ENCODE data around the gene NMNAT2.

The NMNAT2 gene

DNA sequence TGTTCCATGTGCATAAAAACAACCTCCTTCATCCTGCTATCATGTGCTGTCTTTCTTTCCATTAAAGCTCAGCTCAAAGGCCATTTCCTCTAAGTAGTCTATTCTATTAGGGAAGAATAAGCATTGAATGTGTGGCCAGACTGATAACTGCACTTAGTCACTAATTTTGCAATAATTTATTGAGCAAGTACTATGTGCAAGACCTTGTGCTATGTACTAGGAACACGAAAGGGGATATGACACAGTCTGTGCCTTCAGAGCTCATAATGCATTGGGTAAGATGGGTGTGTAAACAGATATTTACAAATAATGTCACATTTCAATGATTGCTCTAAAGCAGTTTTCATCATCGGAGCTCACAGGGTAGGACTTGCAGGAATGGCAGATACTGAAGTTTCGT lies 54.2 kb downstream of the NMNAT2 start:
- H3K23ac ChIP-seq (ENCODE audit: low read length): no peak overlapping the region
- H2BK120ac ChIP-seq (ENCODE audit: low read depth, low read length): no peak overlapping the region
- no CpG with 5 or more reads among the region's 3 CpGs for WGBS (ENCODE audit: extremely low coverage, insufficient coverage, low lambda C conversion rate)
- H3K4me2 ChIP-seq (ENCODE audit: low read length): no peak overlapping the region
- H2AK5ac ChIP-seq (ENCODE audit: low read length): no peak overlapping the region
- H3K4me3 ChIP-seq (ENCODE audit: low read length): no peak overlapping the region
- no peaks in the 10 kb centered on the region for H3K79me1 ChIP-seq (ENCODE audit: low read length)
- no peak overlapping the region for H2BK5ac ChIP-seq (ENCODE audit: low read length)
- no peaks in the 10 kb centered on the region for H3K4me1 ChIP-seq (ENCODE audit: control insufficient read depth, low read depth, low read length)
- no peak overlapping the region for H2BK15ac ChIP-seq (replicated peaks; ENCODE audit: low read depth)
- no peak overlapping the region for H3K27ac ChIP-seq (ENCODE audit: low read depth, low read length)
- no peak overlapping the region for H3K4ac ChIP-seq (ENCODE audit: low read depth, low read length)
- no peak overlapping the region for H4K5ac ChIP-seq (ENCODE audit: low read length)
- H3K27me3 ChIP-seq (ENCODE audit: insufficient read depth, low read length, poor library complexity): no peaks in the 10 kb centered on the region
- H3K79me2 ChIP-seq (ENCODE audit: control insufficient read depth, insufficient read depth, low read length): no peaks in the 10 kb centered on the region
- H3K56ac ChIP-seq (ENCODE audit: low read length): no peak overlapping the region
- no peaks in the 10 kb centered on the region for H3K36me3 ChIP-seq (ENCODE audit: control insufficient read depth, insufficient read depth, low read length)
- H3K9ac ChIP-seq (ENCODE audit: low read length): no peak overlapping the region
- no peak overlapping the region for H3K18ac ChIP-seq (ENCODE audit: low read length)
- no peak for DNase-seq
- H4K8ac ChIP-seq (ENCODE audit: low read depth, low read length): no peak overlapping the region

GRCh38 chr1:183361081-183361480 lies 57.1 kb downstream of the NMNAT2 start:
- Histone ChIP-seq H3K36me3 (ENCODE audit: control insufficient read depth, insufficient read depth, low read length) (no peaks in the 10 kb centered on the region), H3K23ac (ENCODE audit: low read length) (no peak overlapping the region), H2BK15ac (replicated peaks; ENCODE audit: low read depth) (no peak overlapping the region), H3K27me3 (ENCODE audit: insufficient read depth, low read length, poor library complexity) (no peaks in the 10 kb centered on the region), H2BK120ac (ENCODE audit: low read depth, low read length) (no peak overlapping the region), H3K4me1 (ENCODE audit: control insufficient read depth, low read depth, low read length) (no peaks in the 10 kb centered on the region), H3K79me1 (ENCODE audit: low read length) (no peaks in the 10 kb centered on the region), H4K5ac (ENCODE audit: low read length) (no peak overlapping the region), H3K79me2 (ENCODE audit: control insufficient read depth, insufficient read depth, low read length) (no peaks in the 10 kb centered on the region), H3K9ac (ENCODE audit: low read length) (no peak overlapping the region), H3K4ac (ENCODE audit: low read depth, low read length) (no peak overlapping the region), H2AK5ac (ENCODE audit: low read length) (no peak overlapping the region), H3K18ac (ENCODE audit: low read length) (no peak overlapping the region), H2BK5ac (ENCODE audit: low read length) (no peak overlapping the region), H3K56ac (ENCODE audit: low read length) (no peak overlapping the region), H3K4me3 (ENCODE audit: low read length) (no peak overlapping the region), H3K4me2 (ENCODE audit: low read length) (no peak overlapping the region), H3K27ac (ENCODE audit: low read depth, low read length) (no peak overlapping the region), H4K8ac (ENCODE audit: low read depth, low read length) (no peak overlapping the region)
- DNase-seq: no peak
- no CpG with 5 or more reads among the region's 4 CpGs for WGBS (ENCODE audit: extremely low coverage, insufficient coverage, low lambda C conversion rate)

GRCh38 chr1:183360473-183360872 lies 57.7 kb downstream of the NMNAT2 start:
- Histone ChIP-seq H3K4me2 (ENCODE audit: low read length) (no peak overlapping the region), H3K9ac (ENCODE audit: low read length) (no peak overlapping the region), H3K18ac (ENCODE audit: low read length) (no peak overlapping the region), H3K4me1 (ENCODE audit: control insufficient read depth, low read depth, low read length) (no peaks in the 10 kb centered on the region), H3K27me3 (ENCODE audit: insufficient read depth, low read length, poor library complexity) (no peaks in the 10 kb centered on the region), H3K79me2 (ENCODE audit: control insufficient read depth, insufficient read depth, low read length) (no peaks in the 10 kb centered on the region), H3K79me1 (ENCODE audit: low read length) (no peaks in the 10 kb centered on the region), H3K56ac (ENCODE audit: low read length) (no peak overlapping the region), H3K36me3 (ENCODE audit: control insufficient read depth, insufficient read depth, low read length) (no peaks in the 10 kb centered on the region), H4K8ac (ENCODE audit: low read depth, low read length) (no peak overlapping the region), H4K5ac (ENCODE audit: low read length) (no peak overlapping the region), H3K27ac (ENCODE audit: low read depth, low read length) (no peak overlapping the region), H3K4me3 (ENCODE audit: low read length) (no peak overlapping the region), H2BK15ac (replicated peaks; ENCODE audit: low read depth) (no peak overlapping the region), H2BK5ac (ENCODE audit: low read length) (no peak overlapping the region), H3K23ac (ENCODE audit: low read length) (no peak overlapping the region), H2AK5ac (ENCODE audit: low read length) (no peak overlapping the region), H2BK120ac (ENCODE audit: low read depth, low read length) (no peak overlapping the region), H3K4ac (ENCODE audit: low read depth, low read length) (no peak overlapping the region)
- no CpG with 5 or more reads among the region's 5 CpGs for WGBS (ENCODE audit: extremely low coverage, insufficient coverage, low lambda C conversion rate)
- DNase-seq: no peak

- WGBS (ENCODE audit: extremely low coverage, insufficient coverage, low lambda C conversion rate): no CpG with 5 or more reads among the region's 6 CpGs
- no peak for DNase-seq
- H4K8ac ChIP-seq (ENCODE audit: low read depth, low read length): no peak overlapping the region
- no peak overlapping the region for H3K23ac ChIP-seq (ENCODE audit: low read length)
- no peaks in the 10 kb centered on the region for H3K27me3 ChIP-seq (ENCODE audit: insufficient read depth, low read length, poor library complexity)
- H3K36me3 ChIP-seq (ENCODE audit: control insufficient read depth, insufficient read depth, low read length): no peaks in the 10 kb centered on the region
- H3K79me2 ChIP-seq (ENCODE audit: control insufficient read depth, insufficient read depth, low read length): no peaks in the 10 kb centered on the region
- no peak overlapping the region for H2BK120ac ChIP-seq (ENCODE audit: low read depth, low read length)
- no peak overlapping the region for H3K4me2 ChIP-seq (ENCODE audit: low read length)
- no peak overlapping the region for H3K9ac ChIP-seq (ENCODE audit: low read length)
- H4K5ac ChIP-seq (ENCODE audit: low read length): no peak overlapping the region
- no peak overlapping the region for H3K18ac ChIP-seq (ENCODE audit: low read length)
- no peak overlapping the region for H2BK15ac ChIP-seq (replicated peaks; ENCODE audit: low read depth)
- peaks cover 6% of the 10 kb centered on the region for H3K4me1 ChIP-seq (ENCODE audit: control insufficient read depth, low read depth, low read length)
- no peaks in the 10 kb centered on the region for H3K79me1 ChIP-seq (ENCODE audit: low read length)
- no peak overlapping the region for H2BK5ac ChIP-seq (ENCODE audit: low read length)
- no peak overlapping the region for H3K4ac ChIP-seq (ENCODE audit: low read depth, low read length)
- H2AK5ac ChIP-seq (ENCODE audit: low read length): no peak overlapping the region
- H3K4me3 ChIP-seq (ENCODE audit: low read length): no peak overlapping the region
- no peak overlapping the region for H3K56ac ChIP-seq (ENCODE audit: low read length)
- no peak overlapping the region for H3K27ac ChIP-seq (ENCODE audit: low read depth, low read length)
Measured at GRCh38 chr1:183356534-183357182, 61.5 kb downstream of the NMNAT2 start.

GRCh38 chr1:183355797-183356196 lies 62.4 kb downstream of the NMNAT2 start:
- H2BK5ac ChIP-seq (ENCODE audit: low read length): no peak overlapping the region
- WGBS (ENCODE audit: extremely low coverage, insufficient coverage, low lambda C conversion rate): no CpG with 5 or more reads among the region's 3 CpGs

DNA sequence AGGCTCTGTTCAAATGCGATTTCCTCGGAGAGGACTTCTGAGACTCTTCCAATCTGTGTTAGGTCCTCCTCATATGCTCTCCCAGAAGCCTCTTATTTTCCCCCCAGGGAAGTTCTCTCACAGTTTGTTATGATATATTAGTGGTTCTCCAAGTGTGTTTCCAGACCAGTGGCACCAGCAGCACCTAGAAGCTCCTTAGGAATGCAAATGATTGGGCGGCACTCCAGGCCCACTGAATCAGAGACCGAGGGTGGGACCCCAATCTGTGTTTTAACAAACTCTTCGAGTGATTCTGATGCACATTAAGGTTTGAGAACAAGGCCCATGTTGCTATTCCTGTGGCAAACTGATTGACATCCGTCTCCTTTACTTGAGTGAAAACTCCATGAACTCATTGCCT lies 63.0 kb downstream of the NMNAT2 start:
- DNase-seq: no peak
- Histone ChIP-seq H3K23ac (ENCODE audit: low read length) (no peak overlapping the region), H3K18ac (ENCODE audit: low read length) (no peak overlapping the region), H4K8ac (ENCODE audit: low read depth, low read length) (no peak overlapping the region), H3K4ac (ENCODE audit: low read depth, low read length) (no peak overlapping the region), H3K9ac (ENCODE audit: low read length) (no peak overlapping the region), H3K79me1 (ENCODE audit: low read length) (no peaks in the 10 kb centered on the region), H3K4me2 (ENCODE audit: low read length) (no peak overlapping the region), H3K79me2 (ENCODE audit: control insufficient read depth, insufficient read depth, low read length) (no peaks in the 10 kb centered on the region), H3K27me3 (ENCODE audit: insufficient read depth, low read length, poor library complexity) (no peaks in the 10 kb centered on the region), H3K4me3 (ENCODE audit: low read length) (no peak overlapping the region), H3K4me1 (ENCODE audit: control insufficient read depth, low read depth, low read length) (peaks cover 6% of the 10 kb centered on the region), H2BK15ac (replicated peaks; ENCODE audit: low read depth) (no peak overlapping the region), H2BK120ac (ENCODE audit: low read depth, low read length) (no peak overlapping the region), H2BK5ac (ENCODE audit: low read length) (no peak overlapping the region), H4K5ac (ENCODE audit: low read length) (no peak overlapping the region), H3K27ac (ENCODE audit: low read depth, low read length) (no peak overlapping the region), H2AK5ac (ENCODE audit: low read length) (no peak overlapping the region), H3K36me3 (ENCODE audit: control insufficient read depth, insufficient read depth, low read length) (no peaks in the 10 kb centered on the region), H3K56ac (ENCODE audit: low read length) (no peak overlapping the region)
- WGBS (ENCODE audit: extremely low coverage, insufficient coverage, low lambda C conversion rate): no CpG with 5 or more reads among the region's 6 CpGs

More at GRCh38 chr1:183355797-183356196, 62.4 kb downstream of the NMNAT2 start:
- Histone ChIP-seq H3K18ac (ENCODE audit: low read length) (no peak overlapping the region), H4K5ac (ENCODE audit: low read length) (no peak overlapping the region), H3K4ac (ENCODE audit: low read depth, low read length) (no peak overlapping the region), H2AK5ac (ENCODE audit: low read length) (no peak overlapping the region), H3K4me1 (ENCODE audit: control insufficient read depth, low read depth, low read length) (peaks cover 6% of the 10 kb centered on the region), H3K56ac (ENCODE audit: low read length) (no peak overlapping the region), H3K4me3 (ENCODE audit: low read length) (no peak overlapping the region), H3K79me2 (ENCODE audit: control insufficient read depth, insufficient read depth, low read length) (no peaks in the 10 kb centered on the region), H3K79me1 (ENCODE audit: low read length) (no peaks in the 10 kb centered on the region), H3K9ac (ENCODE audit: low read length) (no peak overlapping the region), H2BK15ac (replicated peaks; ENCODE audit: low read depth) (no peak overlapping the region), H3K27me3 (ENCODE audit: insufficient read depth, low read length, poor library complexity) (no peaks in the 10 kb centered on the region), H3K36me3 (ENCODE audit: control insufficient read depth, insufficient read depth, low read length) (no peaks in the 10 kb centered on the region), H2BK120ac (ENCODE audit: low read depth, low read length) (no peak overlapping the region), H3K23ac (ENCODE audit: low read length) (no peak overlapping the region), H3K27ac (ENCODE audit: low read depth, low read length) (no peak overlapping the region), H3K4me2 (ENCODE audit: low read length) (no peak overlapping the region), H4K8ac (ENCODE audit: low read depth, low read length) (no peak overlapping the region)
- DNase-seq: no peak

All from mesendoderm (in vitro differentiated cells).